Astrocyte of the cerebellum (primary cell): ENCODE results near the gene PDIK1L.

Source experiments
- DNase-seq: peaks from one replicate; pipeline ENCODE4 v3.0.0-alpha.2; 2011; ENCODE audit warnings: low read depth
- H3K4me3 ChIP-seq: 2 replicates; pipeline ENCODE4 v1.5.1; 2011; ENCODE audit warnings: mild to moderate bottlenecking, low read depth, low read length, moderate library complexity
- CTCF ChIP-seq: IDR thresholded peaks from 2 replicates; pipeline ENCODE4 v1.5.1; 2012; ENCODE audit warnings: low read length, low read depth, moderate library complexity, mild to moderate bottlenecking; ENCODE audit errors: missing control alignments
- in situ Hi-C: cut with HindIII; loops from 2 replicates; pipeline ENCODE4 v1.10.0; 2017; ENCODE audit warnings: low sequenced_read_pairs

PDIK1L gene

DNA sequence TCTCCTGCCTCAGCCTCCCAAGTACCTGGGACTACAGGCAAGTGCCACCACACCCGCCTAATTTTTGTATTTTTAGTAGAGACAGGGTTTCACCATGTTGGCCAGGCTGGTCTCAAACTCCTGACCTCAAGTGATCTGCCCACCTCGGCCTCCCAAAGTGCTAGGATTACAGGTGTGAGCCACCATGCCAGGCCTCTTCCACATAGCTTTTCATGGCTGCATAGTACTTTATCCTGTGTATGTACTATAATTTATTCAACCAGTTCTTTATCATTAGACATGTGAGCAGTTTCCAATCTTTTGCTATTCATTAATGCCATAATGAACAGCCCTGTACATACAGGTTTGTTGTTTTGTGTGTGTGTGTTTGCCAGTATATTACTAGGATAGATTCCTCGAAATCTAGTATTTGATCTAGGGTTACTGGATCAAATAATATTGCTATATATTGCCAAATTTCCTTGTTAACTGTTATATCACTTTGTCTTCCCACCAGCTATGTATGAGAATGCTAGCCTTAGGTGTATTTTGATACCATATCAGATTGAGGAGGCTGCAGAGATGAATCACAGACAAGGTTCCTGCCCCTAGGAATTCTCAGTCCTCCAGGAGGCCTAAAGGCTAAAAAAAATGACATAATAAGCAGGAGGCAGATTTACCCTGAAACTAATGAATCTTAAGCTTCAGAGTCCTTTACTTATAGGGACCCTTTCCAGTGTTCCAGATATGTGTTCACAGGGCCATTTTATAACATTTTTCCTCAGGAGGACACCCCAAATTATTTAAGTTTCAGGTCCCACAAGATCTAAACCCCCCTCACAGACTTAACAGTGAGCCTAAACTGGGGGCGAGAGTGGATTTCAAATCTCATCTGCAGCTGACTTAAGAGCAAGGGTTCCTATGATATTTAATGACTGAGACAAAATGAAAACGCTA is 2.1 kb upstream of the PDIK1L start:
- DNase-seq, result no peak
- no peak overlapping the region for H3K4me3 ChIP-seq
- TF ChIP-seq CTCF, result no peak
- in situ Hi-C loops, result no loop called here

DNA sequence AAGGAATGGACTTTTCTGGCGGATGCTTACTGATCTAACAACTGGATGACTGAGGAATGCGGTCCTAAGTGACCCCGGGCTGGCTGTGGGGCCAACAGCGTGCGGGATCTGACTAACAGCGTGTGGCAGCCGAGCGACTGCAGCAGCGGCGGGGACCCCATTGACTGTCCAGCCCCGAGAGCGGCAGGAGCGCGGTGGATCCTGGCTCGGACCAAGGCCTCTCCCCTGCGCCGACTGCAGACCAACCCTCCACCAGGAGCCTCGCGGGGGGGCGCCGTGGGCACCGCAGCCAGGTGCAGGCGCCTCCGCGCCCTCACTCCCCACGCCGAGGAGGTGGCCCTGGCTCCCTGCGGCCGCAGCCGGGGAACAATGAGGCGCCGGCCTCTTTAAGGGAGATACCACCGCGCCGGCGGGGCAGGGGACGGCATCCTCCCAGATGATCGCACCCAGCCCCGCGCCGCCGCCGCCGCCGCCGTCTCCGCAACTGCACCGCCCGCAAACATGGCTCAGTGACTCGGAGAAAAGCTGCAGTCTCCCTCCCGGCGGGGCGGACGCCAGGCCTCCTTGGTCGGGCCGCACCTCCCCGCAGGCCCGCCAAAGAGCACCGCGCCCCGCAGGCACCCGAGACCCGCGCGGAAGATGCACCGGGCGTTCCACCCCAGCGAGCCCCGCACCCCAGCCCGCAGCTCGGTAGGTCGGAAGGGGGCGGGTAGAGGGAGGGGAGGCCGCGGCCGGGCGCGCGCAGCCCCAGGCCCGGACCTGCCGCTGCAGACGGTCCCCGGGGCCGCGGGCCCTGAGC is 694 bp upstream of the PDIK1L start:
- peak overlapping the region; percentile 98 for H3K4me3 ChIP-seq
- no peak for TF ChIP-seq CTCF
- DNase-seq, result peak; percentile 27
- in situ Hi-C loops, result no loop called here

- H3K4me3 ChIP-seq, result peak overlapping the region; percentile 98
- DNase-seq, result no peak
- in situ Hi-C loops, result no loop called here
- no peak for TF ChIP-seq CTCF
Measured at GRCh38 chr1:26112407-26112775, 767 bp downstream of the PDIK1L start.

- in situ Hi-C loops, result no loop called here
- TF ChIP-seq CTCF, result no peak
- no peak overlapping the region for H3K4me3 ChIP-seq
- DNase-seq, result no peak
Measured at GRCh38 chr1:26114165-26114927, 2.7 kb downstream of the PDIK1L start.

- no peak overlapping the region for H3K4me3 ChIP-seq
- DNase-seq, result no peak
- no peak for TF ChIP-seq CTCF
- in situ Hi-C loops, result no loop called here
Measured at GRCh38 chr1:26119892-26120608, 8.4 kb downstream of the PDIK1L start.
